ENCODE measurements around the gene HAGHL.
"Not testable (repeated sequence)": the region's sequence is repeated elsewhere in the genome, so short reads cannot be mapped to it uniquely, and the experiment has no call there.

HAGHL gene

GRCh38 chr16:734981-735881, 8.3 kb downstream of the HAGHL start:
- DNase-seq (ENCODE audit: low read depth): no peak

DNA sequence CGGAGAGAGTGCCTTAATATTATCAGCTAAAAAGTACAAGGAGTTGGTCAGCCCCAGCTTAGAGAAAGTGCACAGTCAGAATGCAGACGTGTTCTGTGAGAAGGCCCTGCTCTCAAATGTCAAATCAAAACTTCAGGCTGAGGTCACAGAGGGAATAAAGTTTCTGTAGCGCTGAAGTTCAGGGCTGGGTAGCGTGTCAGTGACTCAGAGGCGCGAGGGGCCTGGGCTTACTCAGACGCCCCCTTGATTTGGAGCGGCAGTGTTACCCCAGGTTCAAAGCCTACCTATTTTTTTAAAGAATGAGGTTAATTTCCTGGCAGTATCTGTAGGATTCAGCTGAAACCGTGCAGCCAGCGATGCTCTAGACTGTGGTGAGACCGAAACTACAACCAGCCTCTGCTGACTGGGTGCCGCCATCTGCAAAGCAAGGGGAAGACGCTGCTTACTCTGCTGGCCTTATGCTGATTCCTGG, 9.1 kb downstream of the HAGHL start:
- DNase-seq (ENCODE audit: low read depth): no peak

DNA sequence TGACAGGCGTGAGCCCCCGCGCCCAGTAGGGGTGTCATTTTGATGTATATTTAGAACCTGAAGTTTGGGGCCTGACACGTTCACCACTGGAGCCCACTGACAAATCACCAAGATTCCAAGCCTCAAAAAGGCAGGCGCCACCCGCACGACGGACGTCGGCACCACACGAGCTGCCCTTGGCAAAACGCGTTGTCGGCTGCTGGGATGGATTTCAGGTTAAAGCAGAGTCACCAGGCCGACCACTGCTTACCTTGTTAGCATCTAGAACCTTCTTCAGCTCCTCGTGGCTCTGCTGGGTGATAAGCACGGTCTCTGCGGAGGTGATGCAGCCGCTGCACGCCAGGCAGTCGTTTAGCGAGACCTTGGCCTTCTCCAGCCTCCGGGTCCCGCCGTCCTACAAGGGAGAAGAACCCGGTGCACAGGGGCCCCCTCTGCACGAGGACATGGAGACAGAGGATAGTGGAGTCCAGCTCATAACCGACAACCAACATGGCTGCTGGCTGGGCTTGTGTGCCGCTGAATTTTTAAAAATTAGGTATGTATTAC, 10.1 kb downstream of the HAGHL start:
- no peak for DNase-seq (ENCODE audit: low read depth)

DNA sequence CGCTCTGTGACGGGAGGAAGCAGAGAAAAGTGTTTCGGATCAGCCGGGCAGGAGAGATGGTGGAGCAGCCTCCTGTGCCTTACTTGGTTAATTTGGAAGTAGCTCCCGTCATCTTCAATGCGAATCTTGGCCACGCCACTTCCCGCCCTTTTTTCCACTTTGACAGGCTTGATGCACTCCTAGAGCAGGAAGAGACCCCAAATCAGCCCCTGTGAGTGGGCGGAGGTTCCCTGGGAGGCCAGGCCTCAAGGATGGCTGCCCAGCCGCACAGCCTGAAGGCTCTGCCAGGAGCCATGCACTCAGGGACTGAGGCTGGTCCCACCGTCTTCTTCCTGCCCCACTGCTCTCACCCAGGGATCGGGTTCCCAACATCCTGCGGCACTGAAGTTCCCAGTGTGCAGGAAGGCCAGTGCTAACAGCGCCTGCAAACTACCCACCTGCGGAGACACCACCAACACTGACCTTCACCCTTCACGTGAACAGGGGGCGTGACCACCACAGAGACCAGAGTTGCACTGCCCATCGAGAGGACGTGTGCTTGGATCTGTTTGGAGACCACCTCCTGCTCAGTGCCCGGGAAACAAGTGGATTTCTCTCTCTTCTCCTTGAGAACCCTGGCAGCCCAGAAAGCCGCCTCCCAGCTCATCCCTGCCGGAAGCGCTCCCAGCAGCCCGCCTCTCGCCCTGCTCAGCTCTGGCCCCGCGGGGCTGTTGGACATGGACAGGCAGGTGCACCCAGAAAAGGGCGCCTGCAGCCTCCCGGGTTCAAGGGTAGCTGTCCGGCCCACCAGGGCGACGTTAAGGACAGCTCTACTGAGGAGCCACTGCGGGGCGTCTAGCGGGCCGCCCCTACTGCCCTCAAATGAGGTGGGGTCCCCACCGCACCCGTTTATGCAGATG, 12.9 kb downstream of the HAGHL start:
- DNase-seq (ENCODE audit: low read depth): no peak

DNA sequence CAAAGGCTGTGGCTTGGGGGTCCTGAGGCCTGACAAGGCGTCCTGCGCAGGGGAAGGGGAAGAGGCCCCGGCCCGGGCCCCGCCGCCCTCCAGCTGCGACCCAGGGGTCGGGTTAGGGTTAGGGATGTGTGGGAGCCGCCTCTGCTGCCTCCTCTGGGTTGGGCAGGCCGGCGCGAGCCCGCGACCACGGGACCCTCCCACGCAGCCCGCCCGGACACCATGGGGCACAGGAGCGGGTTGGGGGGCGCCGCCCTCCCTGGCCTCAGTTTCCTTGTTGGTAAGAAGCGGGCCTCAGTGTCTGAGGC, 13.5 kb downstream of the HAGHL start:
- DNase-seq (ENCODE audit: low read depth): no peak

DNA sequence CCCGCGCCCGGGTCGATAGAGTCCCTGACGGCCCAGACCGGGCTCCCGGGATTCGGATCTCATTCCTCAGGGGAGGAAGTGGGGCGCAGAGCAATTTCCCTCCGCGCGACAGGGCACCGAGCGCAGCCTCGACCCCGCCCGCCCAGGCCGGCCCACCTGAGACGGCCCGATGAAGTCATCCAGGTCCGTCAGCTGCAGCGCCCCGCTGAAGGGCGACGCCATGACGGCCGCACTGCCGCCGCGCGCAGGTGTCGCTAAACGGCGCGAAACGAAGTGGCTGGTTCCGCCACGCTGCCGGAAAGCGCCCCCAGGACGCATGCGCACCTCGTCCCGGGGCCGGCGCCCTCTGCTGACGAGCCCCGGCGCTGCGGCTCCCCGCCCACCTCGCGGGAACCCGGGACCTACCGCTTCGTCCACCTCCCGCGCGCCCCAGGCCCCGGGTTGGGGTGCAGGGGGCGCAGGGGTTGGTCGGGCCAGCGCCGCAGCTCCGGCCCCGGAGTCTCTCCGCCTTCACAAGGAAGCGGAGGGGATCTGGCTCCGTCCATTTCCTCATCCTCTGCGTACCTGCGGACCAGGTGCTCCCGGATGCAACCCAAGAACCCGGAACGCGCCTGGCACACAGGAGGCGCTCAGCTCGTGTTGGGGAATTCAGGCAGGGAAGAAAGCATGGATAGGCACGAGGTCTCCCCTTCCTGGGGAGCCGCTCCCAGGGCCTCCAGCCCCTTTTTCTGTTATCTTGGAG, 14.0 kb downstream of the HAGHL start, which contains the start of gene CIAO3:
Gene CIAO3, minus strand, starts transcription at position 234 of the 742 bp plus-strand sequence. Its CDS starts 12 bp downstream, at position 222.
- DNase-seq (ENCODE audit: low read depth): peak; percentile 91

GRCh38 chr16:741986-742629, 15.2 kb downstream of the HAGHL start:
- DNase-seq (ENCODE audit: low read depth): no peak

DNA sequence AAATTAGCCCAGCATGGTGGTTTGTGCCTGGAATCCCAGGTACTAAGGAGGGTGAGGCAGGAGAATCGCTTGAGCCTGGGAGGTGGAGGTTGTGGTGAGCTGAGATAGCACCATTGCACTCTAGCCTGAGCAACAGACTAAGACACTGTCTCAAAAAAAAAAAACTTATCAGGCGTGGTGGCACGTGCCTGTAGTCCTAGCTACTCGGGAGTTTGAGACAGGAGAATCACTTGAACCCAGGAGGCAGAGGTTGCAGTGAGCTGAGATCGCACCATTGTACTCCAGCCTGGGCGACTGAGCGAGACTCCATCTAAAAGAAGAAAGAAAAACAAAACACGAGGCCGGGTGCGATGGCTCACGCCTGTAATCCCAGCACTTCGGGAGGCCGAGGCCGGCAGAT, 16.0 kb downstream of the HAGHL start:
- DNase-seq (ENCODE audit: low read depth): not testable (repeated sequence)

- DNase-seq (ENCODE audit: low read depth): no peak
Observed at GRCh38 chr16:743794-744500, 17.0 kb downstream of the HAGHL start.

DNA sequence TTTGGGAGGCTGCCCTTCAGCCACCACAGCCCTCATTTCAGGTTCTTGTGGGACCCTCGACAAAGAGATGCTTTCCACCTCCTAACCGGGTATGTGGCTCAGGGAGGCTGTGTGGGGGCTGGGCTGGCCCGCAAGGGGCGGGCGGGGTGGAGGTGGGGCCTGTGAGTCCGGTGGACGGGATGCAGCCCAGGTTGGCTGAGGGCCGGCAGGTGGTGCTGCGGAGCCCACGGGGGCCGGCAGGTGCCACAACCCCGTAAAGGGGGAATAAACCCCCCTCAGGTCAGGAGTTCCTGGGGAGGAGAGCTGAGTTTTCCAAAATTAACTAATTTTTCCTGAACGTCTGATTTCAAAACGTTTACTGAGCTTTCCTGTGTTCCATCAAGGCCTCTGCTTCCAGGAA, 18.8 kb downstream of the HAGHL start:
- DNase-seq (ENCODE audit: low read depth): no peak

DNA sequence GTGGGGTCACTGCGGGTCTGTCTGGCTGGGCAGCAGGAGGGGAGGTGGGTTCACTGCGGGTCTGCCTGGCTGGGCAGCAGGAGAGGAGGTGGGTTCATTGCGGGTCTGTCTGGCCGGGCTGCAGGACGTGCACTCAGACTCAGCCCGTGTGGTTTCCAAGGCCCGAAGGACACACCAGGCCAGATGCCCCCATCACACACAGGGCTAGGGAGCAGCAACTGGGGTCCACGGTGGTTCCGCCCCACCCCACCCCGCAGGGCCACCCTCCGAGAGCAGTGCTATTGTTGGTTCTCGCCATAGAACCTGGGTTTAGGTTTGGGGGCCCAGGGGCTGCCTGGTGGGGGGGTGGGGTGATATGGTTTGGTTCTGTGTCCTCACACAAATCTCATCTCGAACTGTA, 19.7 kb downstream of the HAGHL start:
- no peak for DNase-seq (ENCODE audit: low read depth)

- no peak for DNase-seq (ENCODE audit: low read depth)
Observed at GRCh38 chr16:747978-748746, 21.3 kb downstream of the HAGHL start.

DNA sequence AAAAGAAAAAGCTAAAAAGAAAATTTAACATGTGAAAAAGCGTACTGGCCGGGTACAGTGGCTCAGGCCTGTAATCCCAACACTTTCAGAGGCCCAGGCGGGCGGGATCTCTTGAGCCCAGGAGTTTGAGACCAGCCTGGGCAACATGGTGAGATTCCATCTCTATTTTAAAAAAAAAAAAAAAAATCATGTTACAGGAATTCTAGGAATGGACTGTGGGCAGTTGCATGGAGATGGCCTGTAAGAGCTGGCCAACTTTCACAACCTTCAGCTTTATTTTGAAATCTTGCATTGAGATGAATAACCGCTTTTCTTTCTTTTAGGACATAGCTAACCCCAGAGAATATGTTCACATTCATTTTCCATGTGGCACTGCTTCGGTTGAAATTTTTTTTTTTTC, 22.1 kb downstream of the HAGHL start:
- peak; percentile 78 for DNase-seq (ENCODE audit: low read depth)

DNA sequence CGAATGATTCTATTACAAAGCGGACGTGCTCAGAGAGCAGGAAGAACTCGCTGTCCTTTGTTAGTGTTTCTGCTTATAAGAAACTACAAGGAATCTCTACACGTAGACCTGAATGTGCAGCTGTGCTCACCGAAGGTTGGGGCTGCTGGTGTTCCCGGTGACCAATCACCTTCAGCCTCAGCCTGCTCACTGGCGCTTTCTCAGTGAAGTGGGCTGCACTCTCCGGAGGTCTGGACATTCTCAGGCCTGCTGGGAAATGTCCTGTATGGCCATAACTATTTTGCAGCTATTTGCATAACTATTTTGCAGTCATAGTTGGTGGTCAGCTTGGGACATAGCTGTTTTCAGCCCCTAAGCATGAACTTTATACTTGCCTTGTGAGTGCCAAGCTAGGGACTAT, 23.6 kb downstream of the HAGHL start:
- DNase-seq (ENCODE audit: low read depth): no peak

DNA sequence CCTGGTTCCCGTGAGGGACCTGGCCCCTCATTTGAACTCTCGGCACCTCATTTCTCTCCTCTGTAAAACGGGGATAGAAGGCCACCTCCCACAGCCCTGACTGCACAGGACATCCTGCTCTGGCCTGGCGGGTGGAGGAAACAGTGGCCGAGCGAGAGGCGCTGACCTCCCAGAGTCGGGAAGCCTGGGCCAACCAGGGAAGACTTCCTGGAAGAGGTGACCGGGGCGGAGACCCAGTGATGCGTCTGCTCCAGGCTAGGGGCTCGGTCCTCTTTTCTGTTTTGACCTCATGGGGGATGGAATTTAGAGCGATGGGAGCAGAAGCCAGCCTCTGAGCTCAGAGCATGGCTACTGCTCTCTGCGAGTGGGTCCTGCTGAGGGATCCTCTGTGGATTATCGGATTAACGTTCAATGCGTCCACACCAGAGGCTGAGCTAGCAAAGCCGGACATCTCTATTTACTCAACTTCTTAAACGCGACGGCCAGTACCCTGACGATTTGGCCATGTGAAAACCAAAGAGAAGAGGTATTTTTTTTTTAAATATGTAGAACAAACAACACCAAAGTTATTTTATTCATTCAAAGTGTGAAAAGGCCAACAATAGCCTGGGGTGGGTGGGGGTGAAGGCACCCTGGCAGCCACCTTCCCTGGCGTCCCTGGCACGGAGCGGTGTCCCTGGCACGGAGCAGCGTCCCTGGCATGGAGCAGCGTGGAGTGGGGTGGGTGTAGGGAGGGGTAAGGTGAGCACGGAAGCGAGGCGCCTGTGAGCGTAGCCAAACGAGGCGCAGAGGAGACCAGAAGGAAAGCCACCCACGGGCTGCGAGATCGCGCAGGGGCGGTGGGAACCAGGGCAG, 24.5 kb downstream of the HAGHL start:
- DNase-seq (ENCODE audit: low read depth): no peak

GRCh38 chr16:752007-752312, 25.1 kb downstream of the HAGHL start:
- DNase-seq (ENCODE audit: low read depth): no peak

DNA sequence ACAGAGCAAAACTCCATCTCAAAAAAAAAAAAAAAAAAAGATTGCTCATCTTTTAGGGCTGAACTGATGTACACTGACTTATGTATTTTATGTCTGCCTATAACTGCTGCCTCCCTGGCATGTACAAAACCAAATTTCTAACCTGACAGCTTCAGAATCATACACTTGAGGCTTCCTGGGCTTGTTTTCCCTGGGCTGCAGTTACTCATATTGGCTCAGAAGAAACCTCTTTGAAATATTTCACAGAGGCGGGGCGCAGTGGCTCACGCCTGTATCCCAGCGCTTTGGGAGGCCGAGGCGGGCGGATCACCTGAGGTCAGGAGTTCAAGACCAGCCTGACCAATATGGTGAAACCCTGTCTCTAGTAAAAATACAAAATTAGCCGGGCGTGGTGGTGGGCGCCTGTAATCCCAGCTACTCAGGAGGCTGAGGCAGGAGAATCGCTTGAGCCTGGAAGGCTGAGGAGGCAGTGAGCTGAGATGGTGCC, 27.3 kb downstream of the HAGHL start:
- DNase-seq (ENCODE audit: low read depth): not testable (repeated sequence)

DNA sequence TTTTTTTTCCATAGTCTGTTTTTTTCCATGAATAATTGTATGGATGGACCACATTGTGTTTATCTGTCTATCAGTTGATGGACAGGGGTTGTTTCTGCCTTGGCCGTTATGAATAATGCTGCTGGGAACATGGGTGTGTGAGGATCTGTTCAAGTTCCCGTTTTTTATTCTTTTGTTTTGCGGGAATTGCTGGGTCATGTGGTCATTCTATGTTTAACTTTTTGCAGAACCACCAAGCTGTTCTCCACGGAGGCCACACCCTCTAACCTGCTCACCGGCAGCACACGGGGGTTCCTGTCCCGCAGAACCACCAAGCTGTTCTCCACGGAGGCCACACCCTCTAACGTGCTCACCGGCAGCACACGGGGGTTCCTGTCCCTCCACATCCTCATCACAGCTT, 27.8 kb downstream of the HAGHL start:
- no peak for DNase-seq (ENCODE audit: low read depth)

DNA sequence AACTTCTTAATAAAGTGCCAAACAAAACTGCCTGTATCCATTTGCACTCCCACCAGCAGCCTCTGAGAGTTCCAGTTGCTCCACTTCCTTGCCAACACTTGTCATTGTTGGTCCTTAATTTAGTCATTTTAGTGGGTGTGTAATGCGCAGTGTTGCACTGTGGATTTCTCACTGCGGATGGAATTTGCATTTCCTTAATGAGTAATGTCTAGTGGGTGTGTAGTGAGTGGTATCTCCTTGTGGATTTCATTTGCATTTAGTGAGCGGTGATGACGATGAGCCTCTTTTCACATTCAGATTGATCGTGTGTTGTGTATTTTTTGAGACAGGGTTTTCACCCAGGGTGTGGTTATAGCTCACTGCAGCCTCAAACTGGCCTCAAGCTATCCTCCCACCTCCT, 29.5 kb downstream of the HAGHL start:
- no peak for DNase-seq (ENCODE audit: low read depth)
